ENCODE measurements around the gene SOX8.
"Not testable (repeated sequence)": the region's sequence is repeated elsewhere in the genome, so short reads cannot be mapped to it uniquely, and the experiment has no call there.

SOX8 gene

GRCh38 chr16:981695-982144 lies at the start of gene SOX8:
Gene SOX8 (plus strand): TSS chr16:981770. CDS start chr16:981923, 153 bp downstream.
- DNase-seq: no peak

- DNase-seq: no peak
Measured at GRCh38 chr16:932831-933330, 48.7 kb upstream of the SOX8 start.

- DNase-seq: no peak
Measured at GRCh38 chr16:933581-933980, 48.0 kb upstream of the SOX8 start.

GRCh38 chr16:934178-934577 lies 47.4 kb upstream of the SOX8 start:
- DNase-seq: no peak

- DNase-seq: no peak
Measured at GRCh38 chr16:935684-936083, 45.9 kb upstream of the SOX8 start.

- no peak for DNase-seq
Measured at GRCh38 chr16:937311-937710, 44.3 kb upstream of the SOX8 start.

GRCh38 chr16:937723-938122 lies 43.8 kb upstream of the SOX8 start:
- DNase-seq: peak; percentile 27

GRCh38 chr16:938136-938535 lies 43.4 kb upstream of the SOX8 start:
- DNase-seq: no peak

GRCh38 chr16:938752-939151 lies 42.8 kb upstream of the SOX8 start:
- DNase-seq: no peak

GRCh38 chr16:939311-939710 lies 42.3 kb upstream of the SOX8 start:
- DNase-seq: no peak

- DNase-seq: no peak
Measured at GRCh38 chr16:939941-940340, 41.6 kb upstream of the SOX8 start.

GRCh38 chr16:942436-943060 lies 39.0 kb upstream of the SOX8 start:
- DNase-seq: no peak

- no peak for DNase-seq
Measured at GRCh38 chr16:943971-944370, 37.6 kb upstream of the SOX8 start.

GRCh38 chr16:945271-946047 lies 36.1 kb upstream of the SOX8 start:
- no peak for DNase-seq

- DNase-seq: no peak
Measured at GRCh38 chr16:946048-946395, 35.5 kb upstream of the SOX8 start.

GRCh38 chr16:947255-947921 lies 34.2 kb upstream of the SOX8 start:
- DNase-seq: no peak

GRCh38 chr16:947922-948303 lies 33.7 kb upstream of the SOX8 start:
- DNase-seq: not testable (repeated sequence)

- not testable (repeated sequence) for DNase-seq
Measured at GRCh38 chr16:948767-949166, 32.8 kb upstream of the SOX8 start.

GRCh38 chr16:950733-951573 lies 30.6 kb upstream of the SOX8 start:
- not testable (repeated sequence) for DNase-seq

- no peak for DNase-seq
Measured at GRCh38 chr16:951660-952301, 29.8 kb upstream of the SOX8 start.

GRCh38 chr16:952321-952720 lies 29.2 kb upstream of the SOX8 start:
- DNase-seq: no peak

GRCh38 chr16:953818-954217 lies 27.8 kb upstream of the SOX8 start:
- DNase-seq: not testable (repeated sequence)
